HepG2 (cell line): Measurements from ENCODE around the gene HELLS. TPM values are rescaled to one million over a fixed set of nuclear protein-coding genes. Genes with fewer than 3 reads are reported as not detected.
A peak's percentile ranks its signal among the peaks of the same experiment; 100 is the strongest.

Source experiments
- BRF2 ChIP-seq: sonication (generic); formaldehyde crosslinking; IDR thresholded peaks from 2 replicates; pipeline ENCODE4 v1.8.1; 2022; ENCODE audit warnings: mild to moderate bottlenecking, missing genetic modification reagents
- CBX2 ChIP-seq, 2 experiments: fragments of 200-600 bp in 1 of 2; sonication (generic); formaldehyde crosslinking in 1 of 2; IDR thresholded peaks; 2 replicates each; pipeline versions ENCODE4 v1.7.0 to v1.8.1; 2018 to 2022; ENCODE audit warnings: low read depth in 2 of 2, low read length in 1 of 2, mild to moderate bottlenecking in 1 of 2, missing genetic modification reagents in 1 of 2
- CREM ChIP-seq, 2 experiments: sonication (generic) in 1 of 2; formaldehyde crosslinking in 1 of 2; IDR thresholded peaks; 2 replicates each; pipeline versions ENCODE4 v1.4.0 to v1.6.1; 2016 to 2020; ENCODE audit warnings: antibody characterized with exemption in 1 of 2, mild to moderate bottlenecking in 1 of 2, missing genetic modification reagents in 1 of 2
- DR1 ChIP-seq: sonication (generic); formaldehyde crosslinking; IDR thresholded peaks from 2 replicates; pipeline ENCODE4 v1.8.0; 2021; ENCODE audit warnings: mild to moderate bottlenecking, missing genetic modification reagents, inconsistent platforms
- E2F1 ChIP-seq: sonication (generic); formaldehyde crosslinking; IDR thresholded peaks from 2 replicates; pipeline ENCODE4 v1.5.0; 2020; ENCODE audit warnings: missing genetic modification reagents
- ETS1 ChIP-seq: sonication (generic); formaldehyde crosslinking; IDR thresholded peaks from 2 replicates; pipeline ENCODE4 v1.4.0; 2020; ENCODE audit warnings: missing genetic modification reagents
- GATAD1 ChIP-seq: IDR thresholded peaks from 2 replicates; pipeline ENCODE4 v1.6.1; 2016; ENCODE audit warnings: missing genetic modification reagents, missing compliant biosample characterization
- JARID2 ChIP-seq: sonication (generic); formaldehyde crosslinking; IDR thresholded peaks from 2 replicates; pipeline ENCODE4 v1.8.1; 2023; ENCODE audit warnings: missing genetic modification reagents, inconsistent platforms; ENCODE audit not compliant: insufficient replicate concordance
- KAT7 ChIP-seq: IDR thresholded peaks from 2 replicates; pipeline ENCODE4 v1.6.1; 2018; ENCODE audit warnings: borderline replicate concordance, missing compliant biosample characterization
- KDM1A ChIP-seq: IDR thresholded peaks from 2 replicates; pipeline ENCODE4 v1.6.1; 2016; ENCODE audit warnings: missing compliant biosample characterization
- LBX2 ChIP-seq: sonication (generic); formaldehyde crosslinking; IDR thresholded peaks from 2 replicates; pipeline ENCODE4 v1.5.0; 2020; ENCODE audit warnings: missing genetic modification reagents, mild to moderate bottlenecking, borderline replicate concordance
- LRRFIP1 ChIP-seq: sonication (generic); formaldehyde crosslinking; conservative IDR thresholded peaks from 2 replicates; pipeline ENCODE4 v1.4.0; 2020; ENCODE audit warnings: missing genetic modification reagents
- NFKBIZ ChIP-seq: IDR thresholded peaks from 2 replicates; pipeline ENCODE4 v1.6.1; 2018; ENCODE audit warnings: missing genetic modification reagents, missing compliant biosample characterization
- PHF8 ChIP-seq: sonication (generic); formaldehyde crosslinking; IDR thresholded peaks from 2 replicates; pipeline ENCODE4 v1.5.0; 2020; ENCODE audit warnings: missing genetic modification reagents
- TFDP1 ChIP-seq: IDR thresholded peaks from 2 replicates; pipeline ENCODE4 v1.6.1; 2016; ENCODE audit warnings: missing compliant biosample characterization, missing genetic modification reagents, borderline replicate concordance
- ZC3H4 ChIP-seq: sonication (generic); formaldehyde crosslinking; IDR thresholded peaks from 2 replicates; pipeline ENCODE4 v1.4.0; 2020; ENCODE audit warnings: missing genetic modification reagents, borderline replicate concordance
- ZMAT5 ChIP-seq: sonication (generic); formaldehyde crosslinking; IDR thresholded peaks from 2 replicates; pipeline ENCODE4 v1.5.0; 2020; ENCODE audit warnings: mild to moderate bottlenecking, low read depth, missing genetic modification reagents, borderline replicate concordance
- ZNF549 ChIP-seq: sonication (generic); formaldehyde crosslinking; IDR thresholded peaks from 2 replicates; pipeline ENCODE4 v1.5.0; 2020; ENCODE audit warnings: missing genetic modification reagents
- ZNF605 ChIP-seq: sonication (generic); formaldehyde crosslinking; IDR thresholded peaks from 2 replicates; pipeline ENCODE4 v1.8.0; 2022; ENCODE audit warnings: mild to moderate bottlenecking, missing genetic modification reagents
- ZNF678 ChIP-seq: sonication (generic); formaldehyde crosslinking; IDR thresholded peaks from 2 replicates; pipeline ENCODE4 v1.4.0; 2020; ENCODE audit warnings: mild to moderate bottlenecking, missing genetic modification reagents
- polyA plus RNA-seq, 8 experiments: library from polyadenylated mRNA; depleted of rRNA in 3 of 8; stranded (reverse) in 7 of 8; unstranded in 1 of 8; fragments of >200 nt; fragmentation: Illumina TruSeq in 4 of 8; extraction: Trizol in 4 of 8; gene quantifications; 2 replicates each; pipeline versions ENCODE4 v1.2.1 to v1.2.3, GENCODE V29; 2011 to 2016; ENCODE audit warnings: low read depth in 4 of 8, missing spikeins in 1 of 8, mixed read lengths in 1 of 8; ENCODE audit not compliant: insufficient read depth in 1 of 8
- total RNA-seq, 5 experiments: library from RNA; depleted of rRNA; stranded (reverse); fragments of >200 nt; fragmentation: Illumina TruSeq; extraction: Trizol; gene quantifications; 2 replicates each; pipeline ENCODE4 v1.2.3, GENCODE V29; 2016; ENCODE audit warnings: low read depth in 1 of 5

HELLS gene
- total and polyA plus RNA-seq, 2 of the 13 experiments (the other 11 are each of a cell fraction or from before 2014, with no cell fraction given), result 22.6 to 84.6 TPM

- TF ChIP-seq CREM (IDR thresholded peaks at IDR 0.05) (0 out of 2 replicates have a peak, but pooled peaks have one; percentile 18), CREM (CRISPR knock-in tag; IDR thresholded peaks at IDR 0.05) (no peak), JARID2 (CRISPR knock-in tag) (no peak), ZNF605 (CRISPR knock-in tag) (no peak), LBX2 (CRISPR knock-in tag) (no peak), PHF8 (CRISPR knock-in tag) (peak; percentile 88), ZNF549 (no peak), ETS1 (CRISPR knock-in tag) (no peak), LRRFIP1 (CRISPR knock-in tag) (no peak), KDM1A (CRISPR knock-in tag) (no peak), ZC3H4 (CRISPR knock-in tag) (no peak), ZNF678 (CRISPR knock-in tag) (0 out of 2 replicates have a peak, but pooled peaks have one; percentile 56), E2F1 (CRISPR knock-in tag) (peak; percentile 98), ZMAT5 (CRISPR knock-in tag) (no peak), CBX2 (IDR thresholded peaks at IDR 0.05; ENCODE audit: low read depth, low read length) (no peak), CBX2 (CRISPR knock-in tag; IDR thresholded peaks at IDR 0.05; ENCODE audit: low read depth) (no peak), KAT7 (peak; percentile 82; the same call in 1 of the 2 replicates), NFKBIZ (CRISPR knock-in tag) (no peak), TFDP1 (CRISPR knock-in tag) (peak; percentile 95), GATAD1 (CRISPR knock-in tag) (peak; percentile 86), DR1 (CRISPR knock-in tag) (0 out of 2 replicates have a peak, but pooled peaks have one; percentile 32), BRF2 (no peak)
Measured at GRCh38 chr10:94545391-94546048, at the start of gene HELLS (continued).
